Activated CD8-positive, alpha-beta memory T cell treated with anti-CD3 and anti-CD28 coated beads, Interleukin-2, amount 10 ng/mL, durations not matched to agents 7 days and 5 days (primary cell): ENCODE data around the gene PSME3. TPM values are rescaled to one million over a fixed set of nuclear protein-coding genes. Genes with fewer than 3 reads are reported as not detected.
"Not testable (repeated sequence)": the region's sequence is repeated elsewhere in the genome, so short reads cannot be mapped to it uniquely, and the experiment has no call there.

Source experiments
- ATAC-seq: fragments of 150-1000 bp; cut with Tn5 transposase; one replicate; pipeline ENCODE4 v1.10.0; 2021; ENCODE audit warnings: moderate library complexity
- CTCF ChIA-PET: fragments of 350-600 bp; sonication (Branson Sonifier 250); formaldehyde crosslinking; loops from one replicate; lab custom pipeline; 2021; ENCODE audit warnings: antibody characterized with exemption; lab: Charles Lee
- DNase-seq: peaks from one replicate; pipeline ENCODE4 v3.0.0-alpha.2; 2020
- H3K27ac Mint-ChIP-seq: one replicate; pipeline ENCODE4 v1.8.0; 2021; ENCODE audit warnings: mild to moderate bottlenecking, mixed read lengths
- H3K27me3 Mint-ChIP-seq: one replicate; pipeline ENCODE4 v1.8.0; 2021; ENCODE audit warnings: mixed read lengths
- H3K36me3 Mint-ChIP-seq: one replicate; pipeline ENCODE4 v1.8.0; 2021; ENCODE audit warnings: mild to moderate bottlenecking, mixed read lengths
- H3K4me1 Mint-ChIP-seq: one replicate; pipeline ENCODE4 v1.8.0; 2021; ENCODE audit warnings: mixed read lengths
- H3K4me3 Mint-ChIP-seq: one replicate; pipeline ENCODE4 v1.8.0; 2021; ENCODE audit warnings: mild to moderate bottlenecking, moderate library complexity, mixed read lengths
- H3K9me3 Mint-ChIP-seq: one replicate; pipeline ENCODE4 v1.8.0; 2022; ENCODE audit warnings: low read depth, mixed read lengths
- microRNA-seq: library from miRNA; unstranded; fragments of <30 nt; microRNA quantifications from one replicate; pipeline ENCODE4 v1.2.0, GENCODE V29; 2022
- total RNA-seq, 2 experiments: library from RNA; stranded (reverse); gene quantifications; one replicate each; pipeline ENCODE4 v1.2.3, GENCODE V29; 2021

Gene PSME3
- total RNA-seq, 2 experiments from 2014 or later, result 123 to 166 TPM

- Mint-ChIP-seq H3K36me3 (no peaks in the 10 kb centered on the region), H3K27ac (no peak overlapping the region), H3K27me3 (peaks cover 26% of the 10 kb centered on the region), H3K4me3 (no peak overlapping the region), H3K9me3 (no peaks in the 10 kb centered on the region), H3K4me1 (no peaks in the 10 kb centered on the region)
- ATAC-seq, result no peak
- DNase-seq, result no peak
- CTCF ChIA-PET, result interaction anchor here (1.0 kb wide), 1 partner anchor 231 kb away, joined by 3 read pairs; no protein-coding TSS in a partner anchor
Observed at GRCh38 chr17:42879596-42879985, 46.4 kb downstream of the PSME3 start.

GRCh38 chr17:42880776-42881310, 47.6 kb downstream of the PSME3 start:
- Mint-ChIP-seq H3K9me3 (no peaks in the 10 kb centered on the region), H3K36me3 (no peaks in the 10 kb centered on the region), H3K27me3 (peaks cover 22% of the 10 kb centered on the region), H3K27ac (no peak overlapping the region), H3K4me3 (no peak overlapping the region), H3K4me1 (no peaks in the 10 kb centered on the region)
- ATAC-seq (no peak), DNase-seq (no peak)
- CTCF ChIA-PET, result no interaction called here

GRCh38 chr17:42881706-42882105, 48.5 kb downstream of the PSME3 start:
- H3K36me3 Mint-ChIP-seq, H3K27ac Mint-ChIP-seq, ATAC-seq, H3K9me3 Mint-ChIP-seq, CTCF ChIA-PET, DNase-seq, H3K4me1 Mint-ChIP-seq, H3K4me3 Mint-ChIP-seq: not testable (repeated sequence)
- H3K27me3 Mint-ChIP-seq, result peaks cover 21% of the 10 kb centered on the region

GRCh38 chr17:42882166-42882565, 49.0 kb downstream of the PSME3 start:
- ATAC-seq (no peak), DNase-seq (no peak)
- H3K9me3 Mint-ChIP-seq, result no peaks in the 10 kb centered on the region
- peaks cover 20% of the 10 kb centered on the region for H3K27me3 Mint-ChIP-seq
- H3K4me1 Mint-ChIP-seq, result no peaks in the 10 kb centered on the region
- CTCF ChIA-PET, result no interaction called here
- H3K36me3 Mint-ChIP-seq, result no peaks in the 10 kb centered on the region
- no peak overlapping the region for H3K4me3 Mint-ChIP-seq
- H3K27ac Mint-ChIP-seq, result no peak overlapping the region

DNA sequence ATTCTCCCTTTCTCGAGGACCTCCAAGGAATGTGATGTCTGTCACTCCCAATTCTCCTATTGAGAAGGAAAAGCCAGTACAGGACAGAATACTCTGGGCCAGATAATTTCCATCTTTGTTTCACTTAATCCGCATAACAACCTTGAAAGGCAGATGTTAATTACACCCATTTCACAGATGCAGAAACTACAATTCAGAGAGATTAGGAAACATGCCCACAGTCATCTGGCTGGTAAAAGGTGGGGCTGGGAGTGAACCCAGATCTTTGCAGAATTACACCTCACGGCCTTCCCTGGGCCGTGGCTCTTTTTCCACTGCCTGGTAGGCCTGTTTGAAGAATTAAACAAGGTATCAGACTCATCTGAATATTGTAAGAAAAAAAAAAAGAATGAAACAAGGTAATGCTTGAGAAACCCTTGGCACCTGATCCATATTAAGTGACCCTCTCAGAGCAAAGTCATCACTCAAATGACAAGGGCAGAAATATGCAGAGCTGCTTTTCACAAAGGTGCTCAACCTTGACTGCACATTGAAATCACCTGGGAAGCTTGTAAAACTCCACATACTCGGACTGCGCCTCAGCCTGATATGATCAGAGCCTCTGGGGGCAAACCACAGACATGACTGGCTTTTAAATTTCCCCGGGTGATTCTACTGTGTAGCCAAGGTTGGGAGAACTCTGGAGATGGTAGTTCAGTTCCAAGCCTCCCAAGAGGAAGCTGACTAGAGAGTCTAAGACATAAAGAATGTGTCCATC, 50.8 kb downstream of the PSME3 start:
- Mint-ChIP-seq H3K27ac (no peak overlapping the region), H3K4me1 (no peaks in the 10 kb centered on the region), H3K36me3 (no peaks in the 10 kb centered on the region), H3K27me3 (peaks cover 7% of the 10 kb centered on the region), H3K9me3 (no peaks in the 10 kb centered on the region), H3K4me3 (no peak overlapping the region)
- ATAC-seq (no peak), DNase-seq (no peak)
- CTCF ChIA-PET, result interaction anchor here (1.2 kb wide), 1 partner anchor 306 kb away, joined by 3 read pairs; no protein-coding TSS in a partner anchor

- H3K36me3 Mint-ChIP-seq, H3K9me3 Mint-ChIP-seq, H3K4me3 Mint-ChIP-seq, H3K27ac Mint-ChIP-seq, H3K27me3 Mint-ChIP-seq, H3K4me1 Mint-ChIP-seq, DNase-seq, ATAC-seq: not testable (repeated sequence)
- CTCF ChIA-PET, result interaction anchor here (0.6 to 0.7 kb wide), 2 partner anchors 43 to 86 kb away, joined by 3 to 6 read pairs; no protein-coding TSS in a partner anchor
Observed at GRCh38 chr17:42885806-42886205, 52.6 kb downstream of the PSME3 start.

DNA sequence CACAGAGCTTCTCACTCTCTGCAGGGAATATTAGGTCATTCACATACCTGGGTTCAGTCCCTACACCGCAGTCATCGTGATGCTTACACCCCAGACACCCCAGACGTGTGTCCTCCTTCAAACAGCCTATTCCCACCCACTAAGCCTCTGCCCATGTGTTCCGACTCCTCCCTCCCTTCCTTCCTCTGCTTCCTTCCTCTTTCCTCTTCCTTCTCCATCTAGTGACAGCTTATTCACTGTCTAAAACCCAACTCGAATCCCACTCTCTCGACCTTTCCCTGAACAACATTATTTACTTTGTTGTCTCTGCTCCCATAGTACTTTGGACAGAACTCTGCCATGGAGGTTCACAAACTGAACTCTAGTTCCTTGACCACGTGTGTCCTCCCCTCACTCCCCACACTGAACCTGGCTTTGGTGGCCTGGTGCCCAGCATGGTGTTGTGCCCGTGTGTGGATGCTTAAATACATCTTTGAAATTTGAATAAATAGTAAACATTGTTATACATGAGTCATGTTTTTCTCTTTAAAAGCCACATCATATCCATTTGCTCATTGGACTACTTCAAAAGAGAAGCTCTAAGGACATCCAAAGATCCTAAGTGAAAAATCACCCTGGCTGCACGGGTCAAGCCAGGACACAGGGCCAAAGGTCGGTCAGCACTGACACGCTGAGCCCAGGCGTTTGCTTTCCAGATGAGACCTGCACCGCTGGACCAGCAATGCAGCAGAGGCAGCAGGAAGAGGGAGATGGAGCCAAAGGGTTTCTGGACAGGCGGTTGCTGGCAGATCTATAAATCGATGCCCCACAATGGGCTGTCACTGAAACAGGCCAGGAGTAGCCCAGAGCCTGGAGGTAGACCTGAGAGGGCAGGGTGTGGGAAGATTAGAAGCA, 53.3 kb downstream of the PSME3 start:
- CTCF ChIA-PET, result interaction anchor here (0.6 kb wide), 1 partner anchor 87 kb away, joined by 6 read pairs; no protein-coding TSS in a partner anchor

GRCh38 chr17:42889809-42890208, 56.6 kb downstream of the PSME3 start:
- no peaks in the 10 kb centered on the region for H3K36me3 Mint-ChIP-seq
- no peak overlapping the region for H3K27ac Mint-ChIP-seq
- peaks cover 19% of the 10 kb centered on the region for H3K27me3 Mint-ChIP-seq
- no peaks in the 10 kb centered on the region for H3K4me1 Mint-ChIP-seq
- no peak for DNase-seq
- H3K9me3 Mint-ChIP-seq, result no peaks in the 10 kb centered on the region
- no peak overlapping the region for H3K4me3 Mint-ChIP-seq
- CTCF ChIA-PET, result no interaction called here
- ATAC-seq, result no peak

More for the DNA sequence above, 53.3 kb downstream of the PSME3 start:
- H3K27me3 Mint-ChIP-seq, result peaks cover 3% of the 10 kb centered on the region
- no peaks in the 10 kb centered on the region for H3K9me3 Mint-ChIP-seq
- H3K4me3 Mint-ChIP-seq, result no peak overlapping the region
- ATAC-seq (no peak), DNase-seq (no peak)
- no peak overlapping the region for H3K27ac Mint-ChIP-seq
- H3K4me1 Mint-ChIP-seq, result no peaks in the 10 kb centered on the region
- H3K36me3 Mint-ChIP-seq, result no peaks in the 10 kb centered on the region

- Mint-ChIP-seq H3K9me3 (no peaks in the 10 kb centered on the region), H3K27ac (no peak overlapping the region), H3K4me1 (no peaks in the 10 kb centered on the region), H3K27me3 (peaks cover 21% of the 10 kb centered on the region), H3K4me3 (no peak overlapping the region), H3K36me3 (no peaks in the 10 kb centered on the region)
- CTCF ChIA-PET, result no interaction called here
- DNase-seq (no peak), ATAC-seq (no peak)
Observed at GRCh38 chr17:42891539-42892152, 58.4 kb downstream of the PSME3 start.

GRCh38 chr17:42893359-42893758, 60.2 kb downstream of the PSME3 start:
- H3K36me3 Mint-ChIP-seq, result no peaks in the 10 kb centered on the region
- H3K27ac Mint-ChIP-seq, result no peak overlapping the region
- no peaks in the 10 kb centered on the region for H3K4me1 Mint-ChIP-seq
- H3K9me3 Mint-ChIP-seq, result no peaks in the 10 kb centered on the region
- H3K4me3 Mint-ChIP-seq, result no peak overlapping the region
- DNase-seq, result no peak
- H3K27me3 Mint-ChIP-seq, result peaks cover 24% of the 10 kb centered on the region
- CTCF ChIA-PET, result no interaction called here
- ATAC-seq, result no peak

Small RNA genes lying within 50 kb of the gene (microRNA-seq; reads per million reads assigned to microRNA genes)
- 2.1 reads per million for gene MIR6781

Other genes with a start within 250 kb of the PSME3 start
- 10 to 100 TPM; 46.7 to 54.2 TPM for gene RETREG3, start 224.0 kb upstream of the PSME3 start, total RNA-seq
- gene TUBG1, start 223.7 kb upstream of the PSME3 start, total RNA-seq, result 100 to 1,000 TPM in 1 of 2 experiments, 10 to 100 TPM in 1; 92.3 to 103 TPM
- 10 to 100 TPM; 13.5 to 14.6 TPM for gene TUBG2, start 174.1 kb upstream of the PSME3 start, total RNA-seq
- 1 to 10 TPM; 1.3 to 1.4 TPM for gene PLEKHH3, start 156.4 kb upstream of the PSME3 start, total RNA-seq
- gene CCR10, start 151.6 kb upstream of the PSME3 start, total RNA-seq, result under 1 TPM in 1 of 2 experiments, not detected in 1; 0.45 TPM
- 1 to 10 TPM in 1 of 2 experiments, under 1 TPM in 1; 0.61 to 1.9 TPM for gene CNTNAP1, start 150.9 kb upstream of the PSME3 start, total RNA-seq
- 10 to 100 TPM; 39.9 to 46.5 TPM for gene EZH1, start 88.4 kb upstream of the PSME3 start, total RNA-seq
- not detected for gene RAMP2, start 72.2 kb upstream of the PSME3 start, total RNA-seq
- gene VPS25, start 59.9 kb upstream of the PSME3 start, total RNA-seq, result 10 to 100 TPM; 62.8 to 77.8 TPM
- under 1 TPM; 0.20 to 0.59 TPM for gene WNK4, start 52.8 kb upstream of the PSME3 start, total RNA-seq
- 10 to 100 TPM; 43.7 to 48.2 TPM for gene COA3, start 34.7 kb upstream of the PSME3 start, total RNA-seq
- not detected for gene CNTD1, start 34.5 kb upstream of the PSME3 start, total RNA-seq
- gene BECN1, start 9.1 kb upstream of the PSME3 start, total RNA-seq, result 10 to 100 TPM; 94.7 to 99.8 TPM
- 1 to 10 TPM; 1.8 to 2.4 TPM for gene AOC2, start 11.2 kb downstream of the PSME3 start, total RNA-seq
- gene AOC3, start 17.8 kb downstream of the PSME3 start, total RNA-seq, result 1 to 10 TPM; 1.1 to 1.5 TPM
- not detected for gene G6PC1, start 67.4 kb downstream of the PSME3 start, total RNA-seq
- 10 to 100 TPM; 34.1 to 41.9 TPM for gene AARSD1, start 131.1 kb downstream of the PSME3 start, total RNA-seq
- under 1 TPM in 1 of 2 experiments, not detected in 1; 0.30 TPM for gene PTGES3L, start 146.7 kb downstream of the PSME3 start, total RNA-seq
- 10 to 100 TPM; 16.9 to 17.4 TPM for gene RUNDC1, start 147.2 kb downstream of the PSME3 start, total RNA-seq
- gene RPL27, start 165.0 kb downstream of the PSME3 start, total RNA-seq, result 100 to 1,000 TPM; 889 to 934 TPM
- gene IFI35, start 173.4 kb downstream of the PSME3 start, total RNA-seq, result 100 to 1,000 TPM; 125 to 175 TPM
- 10 to 100 TPM; 10.7 to 16.8 TPM for gene VAT1, start 189.0 kb downstream of the PSME3 start, total RNA-seq
- not detected for gene RND2, start 191.8 kb downstream of the PSME3 start, total RNA-seq